Urothelium cell line (cell line): ENCODE data around the gene RMDN2.
"Not testable (repeated sequence)": the region's sequence is repeated elsewhere in the genome, so short reads cannot be mapped to it uniquely, and the experiment has no call there.

Source experiments
- DNase-seq: peaks from one replicate; pipeline ENCODE4 v3.0.0; 2011; ENCODE audit warnings: low spot score, mixed read lengths
- FAIRE-seq: peaks from 2 replicates; lab custom pipeline; 2011; peaks lifted over from hg19 to GRCh38; lab: Jason Lieb, UNC

Gene RMDN2

GRCh38 chr2:37984176-37984575 lies 59.1 kb downstream of the RMDN2 start:
- DNase-seq (no peak), FAIRE-seq (peak; percentile 72)

- no peak for FAIRE-seq
These were observed 59.5 kb downstream of the RMDN2 start for GRCh38 chr2:37984589-37984988.

GRCh38 chr2:37985333-37985732 lies 60.2 kb downstream of the RMDN2 start:
- DNase-seq = no peak
- FAIRE-seq = no peak

More at GRCh38 chr2:37984589-37984988, 59.5 kb downstream of the RMDN2 start:
- DNase-seq = no peak

- no peak for DNase-seq
- FAIRE-seq = no peak
These were observed 62.1 kb downstream of the RMDN2 start for GRCh38 chr2:37987098-37987775.

GRCh38 chr2:37992601-37993000 lies 67.5 kb downstream of the RMDN2 start:
- no peak for DNase-seq
- no peak for FAIRE-seq

- DNase-seq (no peak), FAIRE-seq (no peak)
These were observed 68.1 kb downstream of the RMDN2 start for GRCh38 chr2:37993143-37993542.

- DNase-seq (no peak), FAIRE-seq (no peak)
These were observed 72.5 kb downstream of the RMDN2 start for GRCh38 chr2:37997629-37998028.

- peak; percentile 76 for FAIRE-seq
These were observed 75.6 kb downstream of the RMDN2 start for GRCh38 chr2:38000485-38001222.

GRCh38 chr2:38010187-38010586 lies 85.1 kb downstream of the RMDN2 start:
- FAIRE-seq = not testable (repeated sequence)

More at GRCh38 chr2:38000485-38001222, 75.6 kb downstream of the RMDN2 start:
- DNase-seq = no peak

GRCh38 chr2:38010995-38011394 lies 85.9 kb downstream of the RMDN2 start:
- DNase-seq (peak; percentile 39), FAIRE-seq (no peak)

More at GRCh38 chr2:38010187-38010586, 85.1 kb downstream of the RMDN2 start:
- not testable (repeated sequence) for DNase-seq

GRCh38 chr2:38013158-38013752 lies 88.2 kb downstream of the RMDN2 start:
- FAIRE-seq = no peak

GRCh38 chr2:38016219-38016618 lies 91.1 kb downstream of the RMDN2 start:
- no peak for DNase-seq
- FAIRE-seq = peak; percentile 87

More at GRCh38 chr2:38013158-38013752, 88.2 kb downstream of the RMDN2 start:
- DNase-seq = no peak

- FAIRE-seq (no peak), DNase-seq (no peak)
These were observed 92.7 kb downstream of the RMDN2 start for GRCh38 chr2:38017836-38018235.

- FAIRE-seq, DNase-seq: not testable (repeated sequence)
These were observed 95.4 kb downstream of the RMDN2 start for GRCh38 chr2:38020359-38021069.

- FAIRE-seq = no peak
- DNase-seq = no peak
These were observed 96.5 kb downstream of the RMDN2 start for GRCh38 chr2:38021589-38021988.

- DNase-seq (no peak), FAIRE-seq (no peak)
These were observed 101.8 kb downstream of the RMDN2 start for GRCh38 chr2:38026846-38027245.

GRCh38 chr2:38028829-38029228 lies 103.7 kb downstream of the RMDN2 start:
- no peak for FAIRE-seq
- no peak for DNase-seq

GRCh38 chr2:38029512-38029911 lies 104.4 kb downstream of the RMDN2 start:
- no peak for FAIRE-seq

GRCh38 chr2:38030635-38031355 lies 105.7 kb downstream of the RMDN2 start:
- FAIRE-seq = no peak
- no peak for DNase-seq

More at GRCh38 chr2:38029512-38029911, 104.4 kb downstream of the RMDN2 start:
- no peak for DNase-seq

GRCh38 chr2:38032946-38033345 lies 107.9 kb downstream of the RMDN2 start:
- no peak for FAIRE-seq

More at GRCh38 chr2:38032946-38033345, 107.9 kb downstream of the RMDN2 start:
- no peak for DNase-seq
